Neural cell (in vitro differentiated cells): ENCODE results near the gene RCSD1.

Experiments used
- EP300 ChIP-seq: fragments of 450-650 bp; conservative IDR thresholded peaks from 2 replicates; pipeline ENCODE4 v1.6.1; 2014; ENCODE audit warnings: antibody characterized with exemption, mild to moderate bottlenecking, moderate library complexity; ENCODE audit not compliant: poor library complexity, severe bottlenecking
- EZH2 ChIP-seq: fragments of 200-600, 300-800 bp; shearing (Covaris generic), sonication (generic); IDR thresholded peaks from 2 replicates; pipeline ENCODE4 v1.6.1; 2014; ENCODE audit warnings: antibody characterized with exemption, low read length, borderline replicate concordance, mild to moderate bottlenecking; ENCODE audit not compliant: insufficient read depth, poor library complexity, severe bottlenecking
- POLR2AphosphoS5 ChIP-seq: IDR thresholded peaks from 2 replicates; pipeline ENCODE4 v1.6.1; 2012
- SMC3 ChIP-seq: fragments of 450-650 bp; conservative IDR thresholded peaks from 2 replicates; pipeline ENCODE4 v1.6.1; 2014; ENCODE audit warnings: antibody characterized with exemption, mild to moderate bottlenecking, moderate library complexity; ENCODE audit not compliant: poor library complexity
- TF ChIP-seq, protein P1 (sequence below): fragments of 450-650 bp; IDR thresholded peaks from 2 replicates; pipeline ENCODE4 v1.5.1; 2014; ENCODE audit warnings: antibody characterized with exemption, mild to moderate bottlenecking, moderate library complexity; ENCODE audit not compliant: poor library complexity, severe bottlenecking
- TF ChIP-seq, protein P2 (sequence below): IDR thresholded peaks from 2 replicates; pipeline ENCODE4 v1.6.1; 2012; ENCODE audit warnings: borderline replicate concordance

DNA sequence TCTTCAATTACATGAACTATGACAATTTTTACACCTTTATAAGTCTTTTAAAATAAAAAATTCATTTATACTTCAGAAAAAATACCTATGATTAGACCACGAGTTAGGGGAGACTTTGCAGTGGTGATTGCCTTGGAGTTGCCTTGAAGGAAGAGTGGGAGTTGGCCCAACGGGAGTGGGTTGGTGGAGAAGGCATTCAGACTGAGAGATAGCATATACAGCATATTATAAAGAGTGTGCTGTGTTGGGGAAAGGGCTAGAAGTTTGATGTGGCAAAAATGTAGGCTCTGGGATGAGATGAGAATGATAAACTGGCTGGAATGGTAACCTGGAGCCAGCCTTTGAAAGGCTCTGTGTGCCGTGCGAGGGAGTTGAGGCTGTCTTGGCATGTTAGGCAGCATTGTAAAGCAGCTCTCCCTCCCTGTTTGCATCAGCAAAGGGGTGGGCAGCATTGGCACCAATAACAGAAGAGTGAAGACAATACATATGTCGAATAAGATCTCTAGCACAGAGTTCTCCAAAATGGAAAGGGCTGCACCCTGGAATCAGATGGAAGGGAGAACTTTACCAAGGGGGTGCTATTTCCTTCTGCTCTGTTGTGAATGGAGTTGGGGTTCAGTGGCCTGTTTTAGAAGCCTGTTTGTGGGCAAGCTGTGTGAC lies 116.1 kb downstream of the RCSD1 start:
- TF ChIP-seq SMC3: no peak
- TF ChIP-seq, protein P1, sequence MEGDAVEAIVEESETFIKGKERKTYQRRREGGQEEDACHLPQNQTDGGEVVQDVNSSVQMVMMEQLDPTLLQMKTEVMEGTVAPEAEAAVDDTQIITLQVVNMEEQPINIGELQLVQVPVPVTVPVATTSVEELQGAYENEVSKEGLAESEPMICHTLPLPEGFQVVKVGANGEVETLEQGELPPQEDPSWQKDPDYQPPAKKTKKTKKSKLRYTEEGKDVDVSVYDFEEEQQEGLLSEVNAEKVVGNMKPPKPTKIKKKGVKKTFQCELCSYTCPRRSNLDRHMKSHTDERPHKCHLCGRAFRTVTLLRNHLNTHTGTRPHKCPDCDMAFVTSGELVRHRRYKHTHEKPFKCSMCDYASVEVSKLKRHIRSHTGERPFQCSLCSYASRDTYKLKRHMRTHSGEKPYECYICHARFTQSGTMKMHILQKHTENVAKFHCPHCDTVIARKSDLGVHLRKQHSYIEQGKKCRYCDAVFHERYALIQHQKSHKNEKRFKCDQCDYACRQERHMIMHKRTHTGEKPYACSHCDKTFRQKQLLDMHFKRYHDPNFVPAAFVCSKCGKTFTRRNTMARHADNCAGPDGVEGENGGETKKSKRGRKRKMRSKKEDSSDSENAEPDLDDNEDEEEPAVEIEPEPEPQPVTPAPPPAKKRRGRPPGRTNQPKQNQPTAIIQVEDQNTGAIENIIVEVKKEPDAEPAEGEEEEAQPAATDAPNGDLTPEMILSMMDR: no peak
- TF ChIP-seq EP300: no peak
- TF ChIP-seq EZH2: no peak
- TF ChIP-seq, protein P2, sequence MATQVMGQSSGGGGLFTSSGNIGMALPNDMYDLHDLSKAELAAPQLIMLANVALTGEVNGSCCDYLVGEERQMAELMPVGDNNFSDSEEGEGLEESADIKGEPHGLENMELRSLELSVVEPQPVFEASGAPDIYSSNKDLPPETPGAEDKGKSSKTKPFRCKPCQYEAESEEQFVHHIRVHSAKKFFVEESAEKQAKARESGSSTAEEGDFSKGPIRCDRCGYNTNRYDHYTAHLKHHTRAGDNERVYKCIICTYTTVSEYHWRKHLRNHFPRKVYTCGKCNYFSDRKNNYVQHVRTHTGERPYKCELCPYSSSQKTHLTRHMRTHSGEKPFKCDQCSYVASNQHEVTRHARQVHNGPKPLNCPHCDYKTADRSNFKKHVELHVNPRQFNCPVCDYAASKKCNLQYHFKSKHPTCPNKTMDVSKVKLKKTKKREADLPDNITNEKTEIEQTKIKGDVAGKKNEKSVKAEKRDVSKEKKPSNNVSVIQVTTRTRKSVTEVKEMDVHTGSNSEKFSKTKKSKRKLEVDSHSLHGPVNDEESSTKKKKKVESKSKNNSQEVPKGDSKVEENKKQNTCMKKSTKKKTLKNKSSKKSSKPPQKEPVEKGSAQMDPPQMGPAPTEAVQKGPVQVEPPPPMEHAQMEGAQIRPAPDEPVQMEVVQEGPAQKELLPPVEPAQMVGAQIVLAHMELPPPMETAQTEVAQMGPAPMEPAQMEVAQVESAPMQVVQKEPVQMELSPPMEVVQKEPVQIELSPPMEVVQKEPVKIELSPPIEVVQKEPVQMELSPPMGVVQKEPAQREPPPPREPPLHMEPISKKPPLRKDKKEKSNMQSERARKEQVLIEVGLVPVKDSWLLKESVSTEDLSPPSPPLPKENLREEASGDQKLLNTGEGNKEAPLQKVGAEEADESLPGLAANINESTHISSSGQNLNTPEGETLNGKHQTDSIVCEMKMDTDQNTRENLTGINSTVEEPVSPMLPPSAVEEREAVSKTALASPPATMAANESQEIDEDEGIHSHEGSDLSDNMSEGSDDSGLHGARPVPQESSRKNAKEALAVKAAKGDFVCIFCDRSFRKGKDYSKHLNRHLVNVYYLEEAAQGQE: no peak
- TF ChIP-seq POLR2AphosphoS5: no peak
